CD4-positive, alpha-beta T cell treated with Interleukin-17A for 4 hours (primary cell): ENCODE measurements around the gene OR7G2.
"Not testable (repeated sequence)": the region's sequence is repeated elsewhere in the genome, so short reads cannot be mapped to it uniquely, and the experiment has no call there.

Experiments
- DNase-seq: peaks from one replicate; pipeline ENCODE4 v3.0.0-alpha.2; 2020; ENCODE audit warnings: mixed read lengths

Gene OR7G2

DNA sequence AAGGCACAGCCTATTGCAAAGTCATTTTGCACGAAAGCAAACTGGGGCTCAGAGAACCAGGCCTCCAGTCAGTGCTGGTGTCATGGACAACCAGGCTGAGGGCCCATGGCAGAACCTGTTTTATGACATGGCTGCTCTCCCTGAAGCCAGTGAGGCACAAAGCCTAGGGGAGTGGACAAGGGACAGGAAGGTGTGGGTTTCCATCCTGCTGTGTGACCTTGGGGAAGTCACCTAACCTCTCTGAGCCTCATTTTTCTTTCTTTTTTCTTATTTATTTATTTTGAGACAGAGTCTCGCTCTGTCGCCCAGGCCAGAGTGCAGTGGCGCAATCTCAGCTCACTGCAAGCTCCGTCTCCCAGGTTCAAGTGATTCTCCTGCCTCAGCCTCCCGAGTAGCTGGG lies 35.6 kb downstream of the OR7G2 start:
- not testable (repeated sequence) for DNase-seq

DNA sequence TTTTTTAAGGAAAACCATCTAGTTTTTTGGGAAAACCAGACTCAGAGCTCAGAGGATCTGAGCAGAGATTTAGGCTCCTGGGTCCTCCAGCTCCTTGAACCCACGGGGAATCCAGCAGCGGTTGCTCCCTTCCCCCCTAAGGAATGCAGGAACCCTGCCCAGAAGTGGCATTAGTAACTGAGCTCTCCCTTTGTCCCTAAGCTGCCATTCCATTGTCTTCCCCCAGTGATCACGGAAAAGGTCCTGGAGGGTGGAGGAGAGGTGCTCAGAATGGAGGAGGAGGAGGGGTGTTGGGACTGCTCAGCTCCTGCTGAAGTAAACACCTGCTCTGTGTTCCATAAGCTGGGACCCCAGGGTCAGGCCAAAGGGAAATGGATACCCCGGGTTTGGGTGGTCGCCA lies 37.2 kb downstream of the OR7G2 start:
- no peak for DNase-seq

DNA sequence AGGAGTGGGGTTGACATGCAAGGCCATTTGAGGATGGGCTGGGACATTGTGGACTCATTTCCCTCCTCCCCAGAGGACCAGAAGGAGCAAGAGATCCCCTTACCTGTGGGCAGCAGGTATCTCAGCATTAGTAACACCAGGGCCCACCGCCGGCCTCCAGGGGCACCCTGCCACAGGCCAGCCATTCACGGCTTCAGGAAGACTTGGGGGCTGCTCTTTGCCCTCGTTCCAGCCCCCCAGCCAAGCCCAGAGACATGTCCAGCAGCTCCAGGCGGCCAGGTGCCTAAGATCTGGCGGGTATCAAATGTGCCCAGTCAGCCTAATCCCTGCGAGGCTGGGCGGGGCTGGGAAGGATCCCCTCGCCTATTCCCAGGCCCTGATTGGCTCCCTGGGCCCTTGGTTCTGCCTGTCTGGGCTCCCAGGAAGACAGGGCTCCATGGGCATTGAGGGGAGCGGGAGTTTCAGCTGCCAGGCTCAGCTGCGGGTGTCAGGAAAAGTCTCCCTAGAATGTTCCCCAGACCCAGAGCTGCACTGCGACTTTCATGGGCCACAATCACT lies 41.7 kb downstream of the OR7G2 start:
- DNase-seq = no peak

DNA sequence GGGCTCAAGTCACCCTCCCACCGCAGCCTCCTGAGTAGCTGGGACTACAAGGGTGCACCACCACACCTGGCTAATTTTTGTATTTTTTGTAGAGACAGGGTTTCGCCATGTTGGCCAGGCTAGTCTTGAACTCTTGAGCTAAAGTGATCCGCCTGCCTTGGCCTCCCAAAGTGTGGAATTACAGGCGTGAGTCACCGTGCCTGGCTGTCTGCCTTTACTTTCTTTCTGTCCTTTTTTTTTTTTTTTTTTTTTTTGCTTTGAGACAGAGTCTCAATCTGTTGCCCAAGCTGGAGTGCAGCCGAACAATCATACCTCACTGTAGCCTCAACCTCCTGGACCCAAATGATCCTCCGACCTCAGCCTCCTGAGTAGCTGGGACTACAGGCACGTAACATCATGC lies 45.4 kb downstream of the OR7G2 start:
- DNase-seq = no peak

DNA sequence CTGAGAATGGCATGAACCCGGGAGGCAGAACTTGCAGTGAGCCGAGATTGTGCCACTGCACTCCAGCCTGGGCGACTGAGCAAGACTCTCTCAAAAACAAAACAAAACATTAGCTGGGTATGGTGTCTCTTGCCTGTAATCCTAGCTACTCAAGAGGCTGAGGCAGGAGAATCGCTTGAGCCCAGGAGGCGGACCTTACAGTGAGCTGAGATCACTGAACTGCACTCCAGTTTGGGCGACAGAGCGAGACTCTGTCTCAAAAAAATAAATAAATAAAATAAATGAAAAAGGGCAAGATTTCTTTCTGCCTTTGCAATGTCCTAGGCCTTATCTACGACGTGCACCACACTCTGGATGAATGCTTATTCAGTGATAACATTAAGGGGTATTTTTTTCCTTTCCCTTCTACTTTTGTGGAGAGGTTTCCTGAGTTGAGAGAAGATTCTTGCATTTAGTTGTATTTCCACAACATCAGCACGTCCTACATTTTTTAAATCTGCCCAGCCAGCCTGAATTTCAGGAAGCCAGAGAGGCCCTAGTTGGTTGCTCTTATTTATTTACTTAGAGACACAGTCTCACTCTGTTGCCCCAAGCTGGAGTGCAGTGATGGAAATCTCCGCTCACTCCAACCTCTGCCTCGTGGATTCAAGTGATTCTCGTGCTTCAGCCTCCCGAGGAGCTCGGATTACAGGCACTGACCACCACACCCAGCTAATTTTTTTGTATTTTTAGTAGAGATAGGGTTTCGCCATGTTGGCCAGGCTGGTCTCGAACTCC lies 46.5 kb downstream of the OR7G2 start:
- DNase-seq = no peak

DNA sequence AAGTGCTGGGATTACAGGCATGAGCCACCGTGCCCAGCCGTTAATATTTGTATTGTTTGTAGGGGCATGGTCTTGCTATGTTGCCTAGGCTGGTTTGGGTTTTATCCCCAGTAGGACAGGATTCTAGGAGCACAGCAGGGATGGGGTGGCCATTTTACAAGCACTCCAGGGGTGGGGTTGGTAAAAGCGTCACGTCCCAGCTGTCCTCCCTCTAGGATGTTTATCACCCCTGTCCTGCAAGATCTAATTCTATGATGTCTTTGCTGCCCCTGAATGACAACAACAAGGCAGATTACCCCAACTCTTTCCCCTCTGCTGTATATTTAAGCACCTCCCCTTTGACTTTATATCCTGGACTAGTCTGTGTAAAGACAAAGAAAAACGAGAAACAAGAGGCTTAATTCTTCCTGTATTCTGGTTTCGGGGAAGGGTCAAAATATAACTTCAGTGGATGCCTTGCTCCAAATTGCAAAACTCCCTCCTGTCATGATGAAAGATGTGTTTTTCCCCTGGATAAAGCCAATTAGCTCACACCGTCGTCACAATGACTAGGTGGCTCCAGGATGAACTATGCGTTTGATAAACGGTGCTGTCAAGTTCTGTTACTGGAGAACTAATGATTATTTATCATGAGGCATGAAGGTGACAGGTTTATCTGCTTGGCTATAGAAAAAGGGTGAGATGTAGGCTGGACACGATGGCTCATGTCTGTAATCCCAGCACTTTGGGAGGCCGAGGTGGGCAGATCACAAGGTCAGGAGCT lies 48.2 kb downstream of the OR7G2 start:
- DNase-seq = no peak

DNA sequence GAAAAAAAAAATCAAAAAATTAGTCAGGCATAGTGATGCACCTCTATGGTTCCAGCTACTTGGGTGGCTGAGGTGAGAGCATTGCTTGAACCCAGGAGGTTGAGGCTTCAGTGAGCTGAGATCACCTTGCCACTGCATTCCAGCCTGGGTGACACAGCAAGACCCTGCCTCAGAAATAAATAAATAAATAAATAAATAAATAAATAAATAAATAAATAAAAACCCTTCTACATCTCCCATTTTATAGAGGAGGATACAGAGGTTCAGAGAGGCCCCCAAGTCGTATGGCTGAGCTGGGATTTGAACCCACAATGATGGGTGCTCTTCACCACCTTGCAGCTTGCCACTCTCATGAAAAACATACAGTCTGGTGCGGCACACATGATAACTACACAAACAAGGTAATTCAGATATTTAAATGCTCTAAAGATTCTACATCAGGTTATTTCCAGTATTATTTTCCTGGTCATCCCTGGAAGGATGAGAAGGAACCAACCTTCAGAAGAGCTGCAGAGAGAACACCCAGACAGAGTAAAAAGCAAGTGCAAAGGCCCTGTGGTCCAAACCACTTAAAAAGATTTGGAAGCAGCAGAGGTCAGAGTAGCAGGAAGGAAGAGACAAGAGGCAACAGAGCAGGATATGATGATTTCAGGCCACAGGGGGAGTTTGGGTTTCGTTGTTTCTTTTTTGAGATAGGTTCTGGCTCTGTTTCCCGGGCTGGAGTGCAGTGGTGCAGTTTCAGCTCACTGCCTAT lies 49.6 kb downstream of the OR7G2 start:
- DNase-seq = no peak

DNA sequence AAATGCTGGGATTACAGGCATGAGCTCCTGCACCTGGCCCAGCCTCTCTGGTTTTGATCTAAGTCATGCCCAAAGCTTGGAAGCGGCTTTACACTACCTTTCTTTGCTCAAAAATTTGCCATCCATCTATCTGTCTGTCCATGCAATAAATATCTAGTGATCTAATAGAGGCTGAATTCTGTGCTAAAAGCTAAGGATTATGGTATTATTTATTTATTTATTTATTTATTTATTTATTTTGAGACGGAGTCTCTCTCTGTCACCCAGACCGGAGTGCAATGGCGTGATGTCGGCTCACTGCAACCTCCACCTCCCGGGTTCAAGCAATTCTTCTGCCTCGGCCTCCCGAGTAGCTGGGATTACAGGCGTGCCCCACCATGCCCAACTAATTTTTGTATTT lies 51.1 kb downstream of the OR7G2 start:
- not testable (repeated sequence) for DNase-seq

DNA sequence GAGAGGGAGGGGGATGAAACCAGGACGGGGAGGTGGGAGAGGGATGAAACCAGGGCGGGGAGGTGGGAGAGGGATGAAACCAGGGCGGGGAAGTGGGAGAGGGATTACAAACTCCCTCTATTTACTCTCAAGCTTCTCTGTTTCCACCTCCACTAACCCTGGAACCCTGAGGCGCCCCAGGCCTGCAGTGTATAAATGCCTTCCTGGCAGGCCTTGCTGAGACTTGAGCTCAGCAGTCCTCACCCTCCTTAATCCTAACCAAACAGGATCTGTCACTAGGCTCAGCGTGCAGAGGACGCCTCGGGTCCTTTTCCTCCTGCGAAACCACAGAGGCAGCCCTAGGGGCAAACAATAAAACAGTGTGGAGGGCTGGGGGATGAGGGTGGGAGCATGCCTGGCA lies 52.5 kb downstream of the OR7G2 start:
- no peak for DNase-seq

DNA sequence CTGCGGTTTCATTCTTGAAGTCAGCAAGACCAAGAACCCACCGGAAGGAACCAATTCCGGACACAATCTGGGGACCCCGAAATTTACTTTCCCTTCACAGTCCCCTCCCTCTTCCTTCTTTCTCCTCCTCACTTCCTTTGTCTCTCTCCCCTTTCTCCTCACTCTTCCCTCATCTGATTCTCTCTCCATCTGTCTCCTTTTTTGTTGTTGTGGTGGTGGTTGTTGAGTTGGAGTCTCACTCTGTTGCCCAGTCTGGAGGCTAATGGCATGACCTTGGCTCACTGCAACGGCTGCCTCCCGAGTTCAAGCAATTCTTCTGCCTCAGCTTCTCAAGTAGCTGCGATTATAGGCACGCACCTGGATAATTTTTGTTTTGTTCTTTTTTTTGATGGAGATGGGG lies 53.1 kb downstream of the OR7G2 start:
- DNase-seq = no peak

DNA sequence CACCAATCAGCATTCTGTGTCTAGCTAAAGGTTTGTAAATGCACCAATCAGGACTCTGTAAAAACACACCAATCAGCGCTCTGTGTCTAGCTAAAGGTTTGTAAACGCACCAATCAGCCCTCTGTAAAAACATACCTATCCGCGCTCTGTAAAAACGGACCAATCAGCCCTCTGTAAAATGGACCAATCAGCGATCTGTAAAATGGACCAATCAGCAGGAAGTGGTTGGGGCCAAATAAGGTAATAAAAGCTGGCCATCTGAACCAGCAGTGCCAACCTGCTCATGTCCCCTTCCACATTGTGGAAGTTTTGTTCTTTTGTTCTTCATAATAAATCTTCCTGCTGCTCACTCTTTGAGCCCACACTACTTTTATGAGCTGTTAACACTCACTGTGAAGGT lies 53.6 kb downstream of the OR7G2 start:
- not testable (repeated sequence) for DNase-seq

DNA sequence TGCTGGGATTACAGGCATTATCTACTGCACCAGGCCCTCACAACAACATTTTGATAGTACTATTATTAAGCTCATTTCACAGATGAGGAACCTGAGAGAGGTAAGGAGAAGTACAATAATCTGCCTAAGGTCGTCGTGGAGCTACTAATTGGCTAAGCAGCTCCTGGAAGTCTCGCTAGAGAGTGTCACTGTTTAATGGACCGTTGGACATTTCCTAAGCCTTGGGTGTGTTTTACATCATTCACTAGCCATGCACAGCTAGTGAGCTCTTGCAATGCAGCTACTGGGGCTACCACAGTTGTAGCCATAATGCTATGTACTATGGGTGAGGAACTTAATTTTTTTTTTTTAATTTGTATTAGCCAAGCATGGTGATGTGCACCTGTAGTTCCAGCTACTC lies 54.4 kb downstream of the OR7G2 start:
- no peak for DNase-seq
